Activated T-cell treated with anti-CD3 and anti-CD28 coated beads, Interleukin-2, amount 50 U/mL, for 24 hours (primary cell): Measurements from ENCODE around the gene HOXA6.

Experiments used
- DNase-seq: peaks from one replicate; pipeline ENCODE4 v3.0.0-alpha.2; 2020
- H3K27ac Mint-ChIP-seq: 2 replicates; pipeline ENCODE4 v1.8.0; 2020; ENCODE audit warnings: mild to moderate bottlenecking, mixed read lengths
- H3K27me3 Mint-ChIP-seq: 2 replicates; pipeline ENCODE4 v1.8.0; 2020; ENCODE audit warnings: mixed read lengths
- H3K36me3 Mint-ChIP-seq: 2 replicates; pipeline ENCODE4 v1.8.0; 2020; ENCODE audit warnings: low read depth, mixed read lengths
- H3K4me1 Mint-ChIP-seq: 2 replicates; pipeline ENCODE4 v1.8.0; 2020; ENCODE audit warnings: low read depth, mixed read lengths
- H3K4me3 Mint-ChIP-seq: 2 replicates; pipeline ENCODE4 v1.8.0; 2020; ENCODE audit warnings: mild to moderate bottlenecking, moderate library complexity, mixed read lengths
- H3K9me3 Mint-ChIP-seq: 2 replicates; pipeline ENCODE4 v1.8.0; 2020; ENCODE audit warnings: mixed read lengths

HOXA6 gene

GRCh38 chr7:27147199-27148030 lies at the start of gene HOXA6:
Gene HOXA6 (minus strand): TSS chr7:27147774. CDS start chr7:27147749, 25 bp downstream.
- peaks cover 90% of the 10 kb centered on the region for H3K27me3 Mint-ChIP-seq
- H3K4me1 Mint-ChIP-seq, result peaks cover 28% of the 10 kb centered on the region
- no peak for DNase-seq
- H3K4me3 Mint-ChIP-seq, result peak within 1 kb of the TSS; percentile 56
- no peak within 1 kb of the TSS for H3K27ac Mint-ChIP-seq
- no peaks in the 10 kb centered on the region for H3K36me3 Mint-ChIP-seq
- H3K9me3 Mint-ChIP-seq, result no peaks in the 10 kb centered on the region

- H3K36me3 Mint-ChIP-seq, result no peaks in the 10 kb centered on the region
- DNase-seq, result peak; percentile 88
- no peak overlapping the region for H3K4me3 Mint-ChIP-seq
- no peaks in the 10 kb centered on the region for H3K9me3 Mint-ChIP-seq
- peaks cover 86% of the 10 kb centered on the region for H3K27me3 Mint-ChIP-seq
- H3K4me1 Mint-ChIP-seq, result peaks cover 27% of the 10 kb centered on the region
- H3K27ac Mint-ChIP-seq, result no peak overlapping the region
These were observed 48.8 kb upstream of the HOXA6 start for GRCh38 chr7:27196287-27196767.

DNA sequence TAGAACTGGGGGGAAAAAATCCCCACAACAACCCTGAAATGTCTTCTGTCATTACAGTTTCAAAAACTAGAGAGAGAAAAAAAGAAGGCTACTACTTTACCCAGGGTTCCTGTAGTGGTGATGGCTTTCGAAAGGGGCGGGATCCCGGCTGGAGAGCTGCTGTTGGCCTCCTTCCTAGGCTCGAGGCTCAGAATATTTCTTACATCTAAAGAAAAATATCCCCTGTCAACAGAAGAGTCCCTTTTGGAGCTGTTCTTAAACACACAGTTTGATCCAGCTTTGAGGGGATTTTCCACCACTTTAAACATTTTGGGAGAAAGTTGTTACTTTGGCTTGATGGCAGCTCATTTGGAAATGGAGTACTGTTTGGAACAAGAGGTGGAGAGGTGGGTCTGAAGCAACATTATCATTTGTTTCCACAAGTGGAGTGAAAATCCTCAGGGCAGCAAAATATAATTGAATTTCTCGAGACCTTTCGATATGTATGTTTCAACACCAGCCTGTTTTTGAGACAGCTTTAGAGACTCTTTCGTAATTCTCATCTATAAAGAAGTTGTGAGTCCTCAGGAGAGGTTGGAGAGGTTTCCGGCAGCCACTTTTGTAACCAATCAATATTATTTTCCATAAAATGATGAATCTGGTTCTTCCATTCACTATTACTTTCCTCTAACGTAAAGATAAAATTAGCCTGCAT lies 47.3 kb upstream of the HOXA6 start:
- Mint-ChIP-seq H3K4me1 (peaks cover 15% of the 10 kb centered on the region), H3K27ac (no peak overlapping the region), H3K4me3 (no peak overlapping the region), H3K27me3 (peaks cover 88% of the 10 kb centered on the region), H3K36me3 (no peaks in the 10 kb centered on the region), H3K9me3 (no peaks in the 10 kb centered on the region)
- DNase-seq, result peak; percentile 9

DNA sequence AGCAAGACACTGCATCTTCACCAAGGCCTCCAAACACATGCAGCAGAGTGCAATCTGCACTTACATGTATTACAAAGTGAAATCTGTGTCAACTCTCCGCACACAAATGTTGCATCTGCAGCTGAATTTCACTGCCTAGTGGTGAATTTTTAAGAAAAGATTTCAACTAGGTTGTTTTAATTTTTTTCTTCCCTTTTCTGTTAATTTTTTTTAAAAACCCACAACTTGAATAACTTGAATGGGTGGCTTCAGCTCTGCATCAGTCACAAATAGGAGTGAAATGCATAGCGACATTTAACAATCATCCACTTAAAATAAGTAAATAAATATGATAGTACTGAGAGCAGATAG lies 46.4 kb upstream of the HOXA6 start:
- Mint-ChIP-seq H3K36me3 (no peaks in the 10 kb centered on the region), H3K27ac (no peak overlapping the region), H3K27me3 (peaks cover 93% of the 10 kb centered on the region), H3K9me3 (no peaks in the 10 kb centered on the region), H3K4me1 (peaks cover 21% of the 10 kb centered on the region), H3K4me3 (no peak overlapping the region)
- no peak for DNase-seq

DNA sequence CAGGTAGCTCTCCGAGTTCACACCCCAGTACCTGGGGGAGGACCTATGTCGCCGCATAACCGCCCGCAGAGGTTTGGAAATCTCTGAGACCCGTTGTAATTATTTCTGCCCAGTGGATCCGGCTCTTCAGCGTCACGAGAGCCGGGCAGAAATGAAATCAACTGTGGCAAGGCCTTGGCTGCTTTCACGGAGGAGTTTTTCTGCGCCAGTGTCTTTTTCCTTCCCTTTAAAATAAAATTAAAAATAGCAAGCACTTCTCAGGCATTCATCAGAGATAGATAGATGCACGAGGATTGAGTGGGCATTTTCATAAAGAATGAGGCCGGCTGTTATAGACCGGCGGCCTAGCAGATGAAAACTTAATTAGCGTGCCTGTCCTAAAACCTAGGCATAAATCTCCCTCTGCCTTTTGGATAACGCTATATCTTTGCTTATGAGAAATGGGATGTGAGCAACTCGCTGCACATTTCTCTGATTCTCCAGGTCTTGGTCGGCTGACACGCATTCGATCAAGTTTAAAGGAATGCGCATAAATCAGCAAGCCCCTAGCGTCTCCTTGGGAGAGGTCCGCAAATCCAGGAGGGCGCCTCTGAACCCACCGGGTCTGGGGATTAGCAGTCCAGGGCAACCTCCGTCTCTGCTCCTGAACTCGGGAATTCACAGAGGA lies 45.9 kb upstream of the HOXA6 start:
- Mint-ChIP-seq H3K27me3 (peaks cover 93% of the 10 kb centered on the region), H3K9me3 (no peaks in the 10 kb centered on the region), H3K4me3 (peak overlapping the region; percentile 57), H3K36me3 (no peaks in the 10 kb centered on the region), H3K4me1 (peaks cover 24% of the 10 kb centered on the region), H3K27ac (no peak overlapping the region)
- DNase-seq, result peak; percentile 37

DNA sequence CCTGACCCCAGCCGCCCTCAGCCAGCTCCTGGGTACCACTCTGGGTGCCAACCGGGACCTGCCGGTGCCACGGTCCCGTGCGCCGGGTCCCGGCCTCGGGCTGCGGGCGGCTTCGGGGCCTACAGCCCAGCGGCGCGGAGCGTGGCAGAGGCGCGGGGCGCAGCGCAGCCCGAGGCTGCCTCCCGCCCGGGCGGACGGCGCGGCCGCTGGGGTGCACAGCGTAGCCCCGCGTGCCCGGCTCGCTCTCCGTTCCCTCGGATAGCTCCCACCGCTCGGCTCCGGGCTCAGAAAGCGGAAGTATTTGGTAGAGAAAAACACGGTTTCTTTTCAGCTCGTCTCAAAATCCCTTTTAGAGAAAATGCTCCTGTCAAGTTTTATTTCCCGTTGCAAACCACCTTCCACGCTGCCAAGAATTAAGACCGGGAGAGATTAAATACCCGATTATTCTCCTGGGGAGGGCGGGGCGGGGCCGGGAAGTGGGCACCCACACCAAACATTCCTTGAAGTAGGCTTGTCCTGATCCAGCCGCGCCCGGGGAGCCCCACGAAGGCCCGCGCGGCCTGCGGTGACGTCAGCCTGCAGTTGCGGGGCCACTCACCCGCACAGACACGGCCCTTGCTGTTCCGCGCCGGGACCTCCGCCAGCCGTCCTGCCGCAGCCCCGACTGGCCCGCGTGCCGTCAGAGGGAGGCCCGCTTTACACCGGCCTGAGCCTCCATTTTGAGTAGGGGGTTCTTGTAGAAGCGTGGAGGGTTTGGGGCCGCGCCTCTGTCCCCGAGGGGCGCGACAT lies 45.2 kb upstream of the HOXA6 start:
- no peaks in the 10 kb centered on the region for H3K9me3 Mint-ChIP-seq
- peak overlapping the region; percentile 57 for H3K4me3 Mint-ChIP-seq
- H3K36me3 Mint-ChIP-seq, result no peaks in the 10 kb centered on the region
- peaks cover 93% of the 10 kb centered on the region for H3K27me3 Mint-ChIP-seq
- no peak overlapping the region for H3K27ac Mint-ChIP-seq
- DNase-seq, result peak; percentile 34
- peaks cover 31% of the 10 kb centered on the region for H3K4me1 Mint-ChIP-seq

- H3K27me3 Mint-ChIP-seq, result peaks cover 93% of the 10 kb centered on the region
- H3K4me3 Mint-ChIP-seq, result peak overlapping the region; percentile 55
- peaks cover 37% of the 10 kb centered on the region for H3K4me1 Mint-ChIP-seq
- H3K36me3 Mint-ChIP-seq, result no peaks in the 10 kb centered on the region
- H3K9me3 Mint-ChIP-seq, result no peaks in the 10 kb centered on the region
- no peak overlapping the region for H3K27ac Mint-ChIP-seq
- DNase-seq, result peak; percentile 46
These were observed 44.4 kb upstream of the HOXA6 start for GRCh38 chr7:27191833-27192545.

DNA sequence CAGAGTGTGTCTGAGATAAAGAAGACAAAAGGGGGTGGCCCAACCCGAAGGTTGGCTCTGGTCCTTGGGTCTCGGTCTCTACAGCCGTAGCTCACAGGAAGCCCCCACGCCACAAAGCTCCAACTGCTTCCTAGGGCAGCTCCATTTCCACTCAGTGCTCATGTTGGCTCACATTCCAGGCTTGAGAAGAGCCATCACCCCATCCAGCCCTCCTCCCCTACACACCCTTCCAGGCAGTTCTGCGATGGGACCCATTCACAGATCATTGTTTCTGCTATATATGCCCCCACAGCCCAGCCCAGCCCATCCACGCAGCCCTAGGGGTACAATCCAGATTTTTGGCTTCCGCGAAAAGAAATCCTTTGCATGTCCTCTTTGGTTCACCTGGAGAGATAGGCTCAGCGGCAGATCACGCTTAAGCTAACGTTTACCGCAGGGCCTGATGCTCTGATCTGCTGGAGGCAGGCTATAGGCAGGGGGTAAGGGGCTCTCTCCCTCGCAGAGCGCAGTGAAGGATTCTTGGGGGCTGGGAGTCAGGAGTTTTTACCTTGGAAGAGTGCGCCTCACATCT lies 43.7 kb upstream of the HOXA6 start:
- Mint-ChIP-seq H3K9me3 (no peaks in the 10 kb centered on the region), H3K27ac (no peak overlapping the region), H3K4me3 (no peak overlapping the region), H3K4me1 (peaks cover 39% of the 10 kb centered on the region), H3K27me3 (peaks cover 94% of the 10 kb centered on the region), H3K36me3 (no peaks in the 10 kb centered on the region)
- peak; percentile 35 for DNase-seq

DNA sequence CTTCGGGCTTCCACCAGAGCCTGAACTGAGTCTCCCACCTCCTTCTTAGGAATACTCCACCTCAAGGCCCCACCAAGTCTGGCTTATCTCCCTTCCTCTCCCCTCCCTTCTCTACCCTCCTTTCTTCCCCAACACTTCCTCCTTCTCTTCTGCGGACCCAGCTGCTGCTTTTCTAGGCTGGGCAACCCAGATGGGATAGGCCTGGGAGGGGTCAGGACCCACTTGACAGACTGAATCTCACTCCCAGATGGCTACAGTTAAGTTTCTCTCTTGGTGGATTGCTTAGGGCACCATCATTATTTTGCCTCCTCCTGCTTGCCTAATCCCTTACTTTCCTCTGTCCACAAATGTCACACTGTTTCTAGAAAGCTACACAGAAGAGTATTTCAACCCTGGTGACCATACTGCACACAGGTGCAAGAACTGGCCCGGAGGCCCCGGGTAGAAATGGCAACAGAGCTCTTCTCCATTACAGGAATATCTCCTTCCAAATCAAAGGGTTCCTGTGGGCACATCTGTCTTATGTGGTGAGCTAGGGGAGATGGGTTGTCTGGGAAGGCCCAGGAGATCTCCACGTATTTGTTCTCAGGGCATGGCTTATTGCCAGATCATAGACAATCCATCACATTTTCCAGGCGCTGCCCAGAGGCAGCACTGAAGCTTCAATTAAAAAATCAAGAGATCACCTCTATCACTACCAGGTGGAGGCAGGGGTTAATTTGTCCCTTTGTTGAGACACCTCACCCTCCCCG lies 42.6 kb upstream of the HOXA6 start:
- H3K27me3 Mint-ChIP-seq, result peaks cover 97% of the 10 kb centered on the region
- H3K4me1 Mint-ChIP-seq, result peaks cover 50% of the 10 kb centered on the region
- no peak overlapping the region for H3K27ac Mint-ChIP-seq
- H3K9me3 Mint-ChIP-seq, result no peaks in the 10 kb centered on the region
- no peaks in the 10 kb centered on the region for H3K36me3 Mint-ChIP-seq
- peak; percentile 28 for DNase-seq
- no peak overlapping the region for H3K4me3 Mint-ChIP-seq

GRCh38 chr7:27189295-27189996 lies 41.9 kb upstream of the HOXA6 start:
- Mint-ChIP-seq H3K4me3 (no peak overlapping the region), H3K27ac (no peak overlapping the region), H3K27me3 (peaks cover 97% of the 10 kb centered on the region), H3K4me1 (peaks cover 57% of the 10 kb centered on the region), H3K9me3 (no peaks in the 10 kb centered on the region), H3K36me3 (no peaks in the 10 kb centered on the region)
- peak; percentile 40 for DNase-seq

DNA sequence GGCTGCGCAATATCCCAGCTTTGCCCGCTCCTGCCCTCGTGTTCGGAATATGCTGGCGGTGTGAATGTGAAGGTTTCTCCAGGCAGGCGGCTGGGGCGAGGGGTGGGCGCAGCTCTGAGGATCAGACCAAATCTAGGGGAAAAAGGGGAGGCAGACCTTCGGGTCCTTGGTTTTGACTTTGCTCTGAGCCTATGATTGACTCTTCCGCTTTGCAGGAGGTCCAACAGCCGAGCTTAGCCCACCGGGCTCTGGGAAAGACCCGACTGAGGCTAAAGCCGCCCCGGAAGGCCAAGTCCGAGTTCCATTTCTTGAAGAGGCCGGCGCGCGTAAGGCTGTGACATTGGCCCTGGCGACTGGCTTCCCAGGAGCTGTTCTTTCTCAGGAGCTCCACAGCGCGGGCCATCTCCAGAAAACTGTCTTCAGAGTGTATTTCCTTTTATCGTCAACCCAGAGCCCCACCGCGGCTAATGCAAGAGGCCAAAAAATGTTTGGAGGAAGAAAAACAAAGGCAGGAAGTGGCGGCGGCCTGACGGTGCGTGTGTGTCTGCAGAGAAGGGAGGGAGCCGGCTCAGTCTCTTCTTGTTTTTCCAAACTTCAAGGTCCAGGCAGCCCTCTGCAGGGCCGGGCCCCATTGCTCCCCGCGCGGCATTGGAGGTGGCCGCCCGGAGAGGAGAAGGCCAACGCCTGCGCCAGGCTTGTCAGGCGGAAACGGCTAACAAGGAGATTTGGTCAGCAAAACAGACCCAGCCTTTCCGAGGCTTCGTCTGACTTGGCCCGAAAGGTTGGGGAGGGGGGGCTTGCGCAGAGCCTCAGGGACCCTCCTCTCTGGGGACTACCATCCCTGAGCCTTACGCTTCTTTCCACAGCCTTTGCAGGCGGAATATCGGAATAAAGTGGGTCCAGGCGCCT lies 41.1 kb upstream of the HOXA6 start:
- Mint-ChIP-seq H3K4me3 (peak overlapping the region; percentile 63), H3K27me3 (peaks cover 95% of the 10 kb centered on the region), H3K27ac (no peak overlapping the region), H3K9me3 (no peaks in the 10 kb centered on the region), H3K36me3 (no peaks in the 10 kb centered on the region), H3K4me1 (peaks cover 63% of the 10 kb centered on the region)
- peak; percentile 49 for DNase-seq
